Breast epithelium (tissue), 3 donors: ENCODE results near the gene TMEM234.

Experiments used
- CTCF ChIP-seq, 3 donors: fragments of 450-650 bp; IDR thresholded peaks; one replicate each; pipeline ENCODE4 v1.5.1; 2016 to 2017; ENCODE audit warnings: antibody characterized with exemption in 3 of 3, mild to moderate bottlenecking in 3 of 3, moderate library complexity in 3 of 3
- POLR2A ChIP-seq: fragments of 450-650 bp; IDR thresholded peaks from one replicate; pipeline ENCODE4 v1.6.1; 2016; ENCODE audit warnings: antibody characterized with exemption, mild to moderate bottlenecking, moderate library complexity
- POLR2AphosphoS5 ChIP-seq, 3 donors: sonication (generic); formaldehyde crosslinking; IDR thresholded peaks; one replicate each; pipeline ENCODE4 v1.6.1; 2017; ENCODE audit warnings: antibody characterized with exemption in 3 of 3

GRCh38 chr1:32256473-32257226, 34.5 kb upstream of the TMEM234 start:
- no peak for TF ChIP-seq CTCF (IDR thresholded peaks at IDR 0.05)
- TF ChIP-seq POLR2A = no peak
- no peak for TF ChIP-seq POLR2AphosphoS5 (IDR thresholded peaks at IDR 0.05)
